GM23248 (cell line): ENCODE measurements around the gene VPS37B.

Source experiments
- EZH2 ChIP-seq: fragments of 200-600 bp; sonication (generic); IDR thresholded peaks from 2 replicates; pipeline ENCODE4 v1.6.1; 2018; ENCODE audit warnings: antibody characterized with exemption, mild to moderate bottlenecking; ENCODE audit not compliant: insufficient read depth, poor library complexity, severe bottlenecking
- EZH2phosphoT487 ChIP-seq: fragments of 200-600 bp; sonication (generic); IDR thresholded peaks from 2 replicates; pipeline ENCODE4 v1.6.1; 2018; ENCODE audit warnings: antibody characterized with exemption, moderate library complexity, mild to moderate bottlenecking, low read depth; ENCODE audit not compliant: insufficient read depth

DNA sequence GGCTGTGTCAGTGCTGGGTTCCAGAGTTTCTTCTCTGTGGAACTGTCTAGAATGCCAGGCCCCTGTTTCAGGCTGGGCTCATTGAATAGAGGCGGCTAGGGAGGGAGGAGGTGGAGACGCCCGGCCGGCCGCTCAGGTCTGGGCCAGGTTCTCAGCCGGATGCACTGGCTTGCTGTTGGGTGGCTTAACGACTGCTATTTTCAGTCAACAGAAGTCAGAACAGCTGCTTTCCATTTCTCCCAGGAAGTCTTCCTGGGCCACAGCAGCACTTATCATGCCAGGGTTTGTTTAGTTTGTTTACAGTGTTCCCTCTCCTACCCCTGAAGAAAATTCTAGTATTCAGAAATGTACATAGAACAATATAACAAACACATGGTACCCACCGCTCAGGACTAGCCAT is 26.0 kb upstream of the VPS37B start:
- TF ChIP-seq EZH2phosphoT487 (no peak), EZH2 (no peak)
